ENCODE results near the gene ACAD11. TPM values are rescaled to one million over a fixed set of nuclear protein-coding genes. Genes with fewer than 3 reads are reported as not detected.
"Not testable (repeated sequence)": the region's sequence is repeated elsewhere in the genome, so short reads cannot be mapped to it uniquely, and the experiment has no call there.

ACAD11 gene
- total RNA-seq, 4 donors from 2014 or later, result 9.1 to 20.1 (median 16.0) TPM

- no peak for TF ChIP-seq CTCF (IDR thresholded peaks at IDR 0.05)
- no peak for TF ChIP-seq POLR2A (IDR thresholded peaks at IDR 0.05)
- 74 to 81% methylated on average over 7 of the region's 7 CpGs for WGBS, 2 donors
- no peak for DNase-seq (ENCODE audit: low spot score in 2 of 2)
- intact Hi-C loops (cut with DNase I; ENCODE audit: low total_unique reads), result loop anchor here (10.0 kb wide), 1 partner anchor 80 kb away; no protein-coding TSS in a partner anchor
- H3K4me3 ChIP-seq (ENCODE audit: low read depth, poor library complexity, severe bottlenecking), result no peak overlapping the region
These were observed 34.8 kb downstream of the ACAD11 start for GRCh38 chr3:132624790-132625189.

DNA sequence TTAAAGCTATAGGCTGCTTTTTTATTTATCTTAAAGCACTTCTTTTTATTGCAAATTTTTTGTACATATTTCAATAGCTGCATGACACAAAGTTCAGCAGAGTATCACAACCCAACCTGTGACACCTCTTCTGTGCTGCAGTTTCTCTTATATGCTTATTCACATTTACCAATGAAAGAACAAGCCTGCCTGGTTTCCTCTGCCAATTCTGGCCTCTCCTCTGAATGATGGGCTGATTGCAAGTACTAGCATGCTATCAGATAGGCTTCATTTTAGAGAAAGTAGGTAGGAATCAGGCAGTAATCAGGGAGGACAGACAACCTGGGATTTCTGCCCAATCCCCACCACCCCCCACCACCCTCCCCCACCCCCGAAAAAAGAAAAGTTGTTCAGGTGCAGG is 36.0 kb downstream of the ACAD11 start:
- WGBS, 2 donors, result 45 to 83% methylated on average over 1 of the region's 1 CpG
- no peak overlapping the region for H3K4me3 ChIP-seq (ENCODE audit: low read depth, poor library complexity, severe bottlenecking)
- DNase-seq (ENCODE audit: low spot score in 2 of 2), result no peak
- TF ChIP-seq CTCF (IDR thresholded peaks at IDR 0.05) (no peak), POLR2A (IDR thresholded peaks at IDR 0.05) (no peak)
- intact Hi-C loops (cut with DNase I; ENCODE audit: low total_unique reads), result loop anchor here (10.0 kb wide), 1 partner anchor 79 kb away; no protein-coding TSS in a partner anchor

DNA sequence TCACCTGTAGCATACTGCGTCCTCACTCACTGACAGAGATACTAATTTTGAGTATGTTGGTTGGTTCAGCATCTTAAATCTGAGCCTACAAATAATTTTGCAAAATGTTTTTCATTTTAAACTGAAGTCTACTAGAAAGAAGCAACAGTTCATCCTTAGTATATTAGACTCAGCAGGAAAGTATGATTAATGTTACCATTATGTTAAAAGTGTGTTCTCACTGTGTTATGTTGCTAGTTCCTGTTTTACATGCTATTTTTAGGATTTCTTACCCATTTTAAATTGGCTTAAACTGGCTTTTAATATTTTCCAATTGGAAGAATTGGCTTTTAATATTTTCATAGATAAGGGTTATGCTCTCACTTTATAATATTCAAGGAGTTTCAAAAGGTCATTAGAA is 36.8 kb downstream of the ACAD11 start:
- WGBS, 2 donors, result 84 to 91% methylated on average over 1 of the region's 1 CpG
- H3K4me3 ChIP-seq (ENCODE audit: low read depth, poor library complexity, severe bottlenecking), result no peak overlapping the region
- TF ChIP-seq POLR2A (IDR thresholded peaks at IDR 0.05), result no peak
- intact Hi-C loops (cut with DNase I; ENCODE audit: low total_unique reads), result loop anchor here (10.0 kb wide), 1 partner anchor 78 kb away; no protein-coding TSS in a partner anchor
- DNase-seq (ENCODE audit: low spot score in 2 of 2), result no peak

DNA sequence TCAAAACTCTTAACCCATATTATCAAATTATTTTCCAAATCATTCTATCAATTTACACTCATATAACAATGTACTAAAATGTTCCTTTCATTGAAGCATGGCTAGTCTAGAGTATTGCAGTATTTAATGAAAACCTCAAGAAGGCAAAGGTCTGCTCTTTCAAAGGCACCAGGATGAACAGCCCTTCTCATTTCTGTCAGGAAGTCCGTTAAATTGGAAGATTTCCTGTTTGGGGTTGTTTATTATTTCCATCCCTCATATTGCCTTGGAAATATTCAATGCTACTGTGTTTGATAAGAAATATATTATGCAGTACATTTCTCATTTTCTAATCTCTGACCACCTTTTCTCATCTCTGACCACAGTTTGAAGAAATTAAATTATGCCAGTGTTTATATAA is 37.5 kb downstream of the ACAD11 start:
- no peak for TF ChIP-seq CTCF (IDR thresholded peaks at IDR 0.05)
- TF ChIP-seq POLR2A (IDR thresholded peaks at IDR 0.05), result no peak

DNA sequence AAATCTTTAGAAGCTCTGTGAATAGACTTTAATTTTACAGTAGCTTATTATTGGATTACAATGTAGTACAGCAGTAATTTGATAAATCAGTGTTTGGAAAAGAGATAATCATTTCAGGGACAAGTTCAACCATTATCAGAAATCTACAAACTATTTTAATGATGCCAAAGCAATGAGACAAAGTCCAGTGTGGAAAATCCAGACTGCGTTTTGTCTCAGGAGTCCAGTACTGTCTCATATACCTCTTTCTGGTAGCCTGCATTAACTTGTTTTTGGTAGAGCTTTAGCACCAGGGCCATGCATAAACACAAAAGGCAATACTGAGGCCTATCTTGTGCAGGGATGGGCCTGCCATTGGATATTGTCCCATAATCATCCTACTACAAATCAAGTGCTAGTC is 42.8 kb downstream of the ACAD11 start:
- no peak for DNase-seq (ENCODE audit: low spot score in 2 of 2)
- 94 to 96% methylated on average over 1 of the region's 1 CpG for WGBS, 2 donors
- no peak for TF ChIP-seq POLR2A (IDR thresholded peaks at IDR 0.05)
- TF ChIP-seq CTCF (IDR thresholded peaks at IDR 0.05), result no peak
- no peak overlapping the region for H3K4me3 ChIP-seq (ENCODE audit: low read depth, poor library complexity, severe bottlenecking)
- intact Hi-C loops (cut with DNase I; ENCODE audit: low total_unique reads), result no loop called here

More for the DNA sequence above, 37.5 kb downstream of the ACAD11 start:
- no peak overlapping the region for H3K4me3 ChIP-seq (ENCODE audit: low read depth, poor library complexity, severe bottlenecking)
- DNase-seq (ENCODE audit: low spot score in 2 of 2), result no peak
- intact Hi-C loops (cut with DNase I; ENCODE audit: low total_unique reads), result loop anchor here (10.0 kb wide), 1 partner anchor 77 kb away; no protein-coding TSS in a partner anchor
- WGBS, 2 donors, result 55 to 64% methylated on average over 1 of the region's 1 CpG

- DNase-seq (ENCODE audit: low spot score in 2 of 2), result no peak
- TF ChIP-seq CTCF (IDR thresholded peaks at IDR 0.05), result no peak
- TF ChIP-seq POLR2A (IDR thresholded peaks at IDR 0.05), result no peak
- 21 to 23% methylated on average over 3 of the region's 3 CpGs for WGBS, 2 donors
- no peak overlapping the region for H3K4me3 ChIP-seq (ENCODE audit: low read depth, poor library complexity, severe bottlenecking)
- intact Hi-C loops (cut with DNase I; ENCODE audit: low total_unique reads), result no loop called here
These were observed 43.7 kb downstream of the ACAD11 start for GRCh38 chr3:132615881-132616280.

DNA sequence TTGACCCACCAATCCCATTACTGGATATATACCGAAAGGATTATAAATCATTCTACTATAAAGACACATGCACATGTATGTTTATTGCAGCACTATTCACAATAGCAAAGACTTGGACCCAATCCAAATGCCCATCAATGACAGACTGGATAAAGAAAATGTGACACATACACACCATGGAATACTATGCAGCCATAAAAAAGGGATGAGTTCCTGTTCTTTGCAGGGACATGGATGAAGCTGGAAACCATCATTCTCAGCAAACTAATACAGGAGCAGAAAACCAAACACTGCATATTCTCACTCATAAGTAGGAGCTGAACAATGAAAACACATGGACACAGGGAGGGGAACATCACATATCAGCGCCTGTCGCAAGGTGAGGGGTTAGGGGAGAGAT is 44.3 kb downstream of the ACAD11 start:
- DNase-seq (ENCODE audit: low spot score in 2 of 2); H3K4me3 ChIP-seq (ENCODE audit: low read depth, poor library complexity, severe bottlenecking); intact Hi-C loops (cut with DNase I; ENCODE audit: low total_unique reads): not testable (repeated sequence)
- WGBS, 2 donors, result 90 to 93% methylated on average over 3 of the region's 3 CpGs

DNA sequence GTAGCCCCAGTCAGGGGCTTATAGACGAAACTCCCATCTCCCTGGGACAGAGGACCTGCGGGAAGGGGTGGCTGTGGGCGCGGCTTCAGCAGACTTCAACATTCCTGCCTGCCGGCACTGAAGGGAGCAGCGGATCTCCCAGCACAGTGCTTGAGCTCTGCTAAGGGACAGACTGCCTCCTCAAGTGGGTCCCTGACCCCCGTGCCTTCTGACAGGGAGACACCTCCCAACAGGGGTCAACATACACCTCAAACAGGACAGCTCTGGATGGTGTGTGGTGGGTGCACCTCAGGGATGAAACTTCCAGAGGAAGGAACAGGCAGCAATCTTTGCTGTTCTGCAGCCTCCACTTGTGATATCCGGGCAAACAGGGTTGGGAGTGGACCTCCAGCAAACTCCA is 53.0 kb downstream of the ACAD11 start:
- DNase-seq (ENCODE audit: low spot score in 2 of 2); intact Hi-C loops (cut with DNase I; ENCODE audit: low total_unique reads); H3K4me3 ChIP-seq (ENCODE audit: low read depth, poor library complexity, severe bottlenecking): not testable (repeated sequence)
- 69 to 94% methylated on average over 8 of the region's 8 CpGs for WGBS, 2 donors

Data from lower leg skin (tissue), 4 donors.